NCI-H187 treated with DMSO at 0.1 percent for 48 hours (cell line): ENCODE data around the gene MX2.
"Not testable (repeated sequence)": the region's sequence is repeated elsewhere in the genome, so short reads cannot be mapped to it uniquely, and the experiment has no call there.

ENCODE experiments used
- DNase-seq: peaks from one replicate; lab custom pipeline; 2025; lab: John Stamatoyannopoulos, UW

MX2 gene, protein sequence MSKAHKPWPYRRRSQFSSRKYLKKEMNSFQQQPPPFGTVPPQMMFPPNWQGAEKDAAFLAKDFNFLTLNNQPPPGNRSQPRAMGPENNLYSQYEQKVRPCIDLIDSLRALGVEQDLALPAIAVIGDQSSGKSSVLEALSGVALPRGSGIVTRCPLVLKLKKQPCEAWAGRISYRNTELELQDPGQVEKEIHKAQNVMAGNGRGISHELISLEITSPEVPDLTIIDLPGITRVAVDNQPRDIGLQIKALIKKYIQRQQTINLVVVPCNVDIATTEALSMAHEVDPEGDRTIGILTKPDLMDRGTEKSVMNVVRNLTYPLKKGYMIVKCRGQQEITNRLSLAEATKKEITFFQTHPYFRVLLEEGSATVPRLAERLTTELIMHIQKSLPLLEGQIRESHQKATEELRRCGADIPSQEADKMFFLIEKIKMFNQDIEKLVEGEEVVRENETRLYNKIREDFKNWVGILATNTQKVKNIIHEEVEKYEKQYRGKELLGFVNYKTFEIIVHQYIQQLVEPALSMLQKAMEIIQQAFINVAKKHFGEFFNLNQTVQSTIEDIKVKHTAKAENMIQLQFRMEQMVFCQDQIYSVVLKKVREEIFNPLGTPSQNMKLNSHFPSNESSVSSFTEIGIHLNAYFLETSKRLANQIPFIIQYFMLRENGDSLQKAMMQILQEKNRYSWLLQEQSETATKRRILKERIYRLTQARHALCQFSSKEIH

GRCh38 chr21:41361786-41362604 is at the start of gene MX2:
MX2 (plus strand) TSS chr21:41362027; CDS start chr21:41376907, 14,880 bp downstream.
- DNase-seq: peak; percentile 23

- DNase-seq: not testable (repeated sequence)
These were observed 48.3 kb upstream of the MX2 start for GRCh38 chr21:41313285-41314164.

DNA sequence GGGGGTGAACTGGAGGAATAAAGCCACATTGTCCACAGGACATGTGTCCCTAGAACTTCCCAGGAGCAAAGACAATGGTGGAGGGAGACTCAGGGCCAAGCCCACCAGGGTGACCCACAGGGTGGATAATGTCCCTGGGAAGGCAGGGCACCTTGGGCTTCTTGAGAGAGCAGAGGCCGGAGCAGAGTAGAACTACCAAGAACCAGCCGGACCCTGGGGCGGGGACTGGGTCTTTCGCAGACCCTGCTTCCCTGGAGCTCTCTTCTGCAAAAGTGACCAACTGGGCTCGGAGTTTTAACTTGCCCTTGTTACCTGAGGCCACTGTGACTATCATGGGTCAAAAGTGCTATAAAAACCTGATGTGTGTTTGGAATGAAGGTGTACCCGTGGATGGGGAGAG is 46.1 kb upstream of the MX2 start:
- no peak for DNase-seq

GRCh38 chr21:41316200-41317062 is 45.4 kb upstream of the MX2 start, which contains the start of gene FAM3B:
FAM3B (plus strand) TSS chr21:41316801; CDS start chr21:41316880, 79 bp downstream.
- no peak for DNase-seq

GRCh38 chr21:41317063-41317392 is 44.8 kb upstream of the MX2 start:
- no peak for DNase-seq

GRCh38 chr21:41317458-41317857 is 44.4 kb upstream of the MX2 start:
- DNase-seq: peak; percentile 44

DNA sequence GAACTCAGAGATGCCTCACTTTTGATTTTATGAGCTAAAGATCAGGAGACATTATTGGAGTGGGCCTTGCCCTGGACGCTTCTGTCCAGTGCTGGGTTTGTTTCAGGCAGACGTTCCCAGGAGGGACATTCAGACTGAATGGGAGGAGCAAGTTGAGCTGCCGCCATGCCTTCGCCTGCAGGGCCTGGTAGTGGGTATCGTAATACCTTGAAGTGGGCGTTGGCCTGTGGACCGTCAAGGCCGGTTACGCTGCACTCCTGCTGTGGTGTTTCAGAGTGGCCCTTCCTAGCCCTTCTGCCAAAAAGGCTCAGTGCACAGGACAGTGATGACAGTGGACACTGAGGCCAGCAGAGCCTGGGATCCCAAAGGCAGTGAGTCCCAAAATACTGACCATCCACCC is 43.6 kb upstream of the MX2 start:
- DNase-seq: peak; percentile 26

DNA sequence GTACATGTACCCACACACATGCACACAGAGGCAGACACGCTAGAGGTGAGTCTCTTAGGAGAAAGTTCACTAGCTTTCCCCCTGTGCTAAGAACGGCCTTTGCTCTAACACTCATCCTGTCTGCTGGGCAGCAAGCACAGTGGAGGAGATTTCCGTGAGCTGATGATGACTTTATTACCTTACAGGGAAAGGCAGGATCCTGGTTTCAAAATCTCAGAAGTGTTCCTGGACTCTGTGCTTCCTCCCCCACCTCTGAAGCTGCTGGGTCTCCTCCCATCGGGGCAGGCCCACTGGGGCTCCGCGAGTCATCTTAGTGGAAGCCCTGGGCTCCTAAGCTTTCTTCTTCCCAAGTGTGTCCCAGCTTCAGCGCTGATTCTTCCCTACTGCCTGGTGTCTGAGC is 42.6 kb upstream of the MX2 start:
- DNase-seq: no peak

DNA sequence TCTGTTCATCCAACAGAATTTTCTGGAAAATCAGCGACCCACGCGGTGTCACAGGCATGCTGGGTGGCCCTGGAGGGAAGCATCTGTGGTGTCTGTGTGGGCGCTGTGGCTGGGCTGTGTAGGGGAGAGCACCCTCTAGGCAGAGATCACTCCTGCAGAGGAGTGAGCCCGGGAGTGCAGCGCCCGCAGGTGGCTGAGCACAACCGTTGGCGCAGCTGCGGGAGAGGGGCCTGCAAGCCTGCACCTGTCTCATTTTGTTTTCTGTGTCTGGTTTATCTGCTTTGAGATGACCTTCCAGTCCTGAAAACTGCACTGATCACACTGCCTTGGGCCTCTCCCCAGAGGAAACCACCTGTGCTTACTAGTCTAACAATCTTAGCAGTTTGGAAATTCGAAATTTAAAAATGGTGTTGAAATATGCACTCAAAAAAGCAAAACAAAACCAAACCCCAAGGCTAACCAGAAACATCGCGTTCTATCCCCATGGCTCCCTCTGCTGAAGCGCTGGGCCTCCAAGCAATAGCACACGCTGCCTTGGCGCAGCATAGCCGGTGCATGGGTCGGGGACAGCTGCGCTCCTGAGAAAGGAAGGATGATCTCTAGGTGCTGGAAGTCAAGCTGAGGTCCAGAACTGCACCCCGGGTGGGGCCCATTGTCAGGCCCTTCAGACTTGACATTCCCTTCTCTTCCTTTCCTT is 40.5 kb upstream of the MX2 start:
- peak; percentile 26 for DNase-seq

GRCh38 chr21:41321908-41322495 is 39.8 kb upstream of the MX2 start:
- DNase-seq: no peak

- DNase-seq: no peak
These were observed 39.1 kb upstream of the MX2 start for GRCh38 chr21:41322496-41323382.

DNA sequence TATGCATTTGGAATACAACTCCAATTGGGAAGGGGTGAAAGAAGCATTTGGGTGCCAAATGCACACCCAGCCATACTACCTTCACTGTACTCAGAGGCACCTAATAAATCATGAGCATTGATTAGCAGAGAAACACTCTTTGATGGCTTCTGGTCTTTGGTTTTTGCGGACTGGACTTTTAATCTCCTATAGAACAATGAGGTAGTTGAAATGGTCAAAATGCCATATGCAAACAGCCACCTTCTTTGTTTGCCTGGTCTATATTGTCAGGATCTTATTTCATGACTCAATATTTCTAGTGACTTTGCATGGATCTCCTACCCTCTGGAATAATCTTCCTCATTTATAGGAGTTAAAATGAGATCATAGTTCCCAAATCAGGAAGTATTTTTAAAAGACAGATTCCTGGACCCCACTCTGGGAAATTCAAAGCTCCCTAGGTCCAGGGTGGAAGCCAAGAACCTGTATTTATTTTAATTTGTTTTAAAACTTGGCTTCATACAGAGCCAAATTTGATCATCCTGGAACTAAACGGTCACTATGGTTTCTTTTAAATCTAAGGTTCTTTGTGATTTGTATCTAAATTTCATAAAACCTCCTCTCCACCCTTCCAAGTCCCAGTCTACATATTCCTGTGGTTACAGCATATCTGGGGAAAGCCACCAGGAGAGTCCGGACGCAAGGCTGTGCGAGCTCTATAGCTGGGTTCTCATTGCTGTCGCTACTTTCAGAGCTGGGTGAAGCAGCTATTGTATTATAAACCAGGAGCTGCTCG is 36.5 kb upstream of the MX2 start:
- DNase-seq: no peak

DNA sequence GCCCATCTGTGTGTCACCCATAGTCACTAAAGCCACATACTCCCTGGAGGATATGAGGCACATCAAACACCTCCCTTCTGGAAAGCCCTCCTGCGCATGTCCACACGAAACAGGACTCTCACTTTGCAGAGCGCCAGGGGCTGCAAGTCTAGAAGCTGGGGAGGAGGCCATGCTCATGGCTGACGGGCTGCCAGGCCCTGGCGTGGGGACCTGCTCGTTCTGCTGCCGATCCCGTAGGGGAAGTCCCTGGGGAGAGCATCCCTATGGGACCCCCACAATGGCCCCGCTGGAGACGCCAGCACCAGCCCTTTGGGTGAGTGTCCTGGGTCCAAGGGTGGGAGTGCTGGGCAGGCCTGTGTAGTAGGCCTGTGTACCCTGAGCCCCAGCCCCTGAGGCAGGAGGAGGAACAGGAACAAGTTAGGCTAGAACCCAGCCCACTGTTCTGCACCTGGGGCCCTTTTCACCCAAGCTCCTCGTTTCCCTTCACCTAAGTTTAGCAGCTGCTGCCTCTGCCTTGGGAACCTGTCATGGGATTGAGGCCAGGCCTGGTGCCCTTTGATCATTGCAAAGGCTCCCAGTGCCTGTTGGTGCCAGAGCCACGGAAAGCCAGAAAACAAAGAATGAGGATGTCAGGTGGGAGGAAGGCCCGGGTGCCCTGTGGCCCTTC is 35.3 kb upstream of the MX2 start:
- no peak for DNase-seq

DNA sequence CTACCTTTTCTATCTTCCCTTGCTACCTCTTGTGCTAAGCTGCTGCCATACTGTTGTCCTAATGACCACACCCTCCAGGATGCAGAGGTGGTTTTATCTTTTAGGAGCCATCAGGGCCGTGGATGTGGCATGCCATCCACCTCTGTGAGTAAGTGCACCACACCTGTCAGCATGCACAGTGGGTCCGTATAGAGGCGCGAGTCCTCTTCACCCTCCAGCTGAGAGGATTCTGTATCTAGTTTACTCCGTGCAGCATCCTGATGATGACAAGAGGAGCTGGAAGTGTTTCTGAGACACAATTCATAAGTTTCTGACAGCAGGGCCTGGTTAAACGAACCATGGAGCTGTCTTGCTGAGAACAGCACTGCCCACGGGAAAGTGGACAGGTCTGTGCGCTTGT is 34.1 kb upstream of the MX2 start:
- DNase-seq: no peak

- DNase-seq: no peak
These were observed 32.9 kb upstream of the MX2 start for GRCh38 chr21:41328660-41329607.

GRCh38 chr21:41333752-41334151 is 28.1 kb upstream of the MX2 start:
- no peak for DNase-seq
